Measurements from ENCODE around the gene DDX53. TPM values are rescaled to one million over a fixed set of nuclear protein-coding genes. Genes with fewer than 3 reads are reported as not detected.

Gene DDX53
- total RNA-seq, 1 experiment from 2014 or later = not detected

DNA sequence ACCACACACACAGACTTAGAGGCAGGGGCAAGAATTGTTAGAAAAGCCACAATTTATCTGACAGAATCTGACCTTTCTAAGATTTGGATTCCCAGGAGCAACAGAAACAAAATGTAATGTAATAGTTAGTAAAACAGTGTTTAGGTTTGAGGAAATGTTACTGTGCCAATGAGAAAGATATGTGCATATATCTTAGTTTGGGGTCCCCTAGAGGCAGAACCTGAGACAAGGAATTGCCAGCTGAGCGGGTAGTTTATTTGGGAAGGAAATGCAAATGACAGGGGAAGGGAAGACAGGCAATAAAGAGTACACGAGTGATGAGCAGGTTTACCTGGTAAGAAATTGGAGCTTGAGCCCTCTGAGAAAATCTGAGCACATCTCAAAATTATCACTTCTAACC is 31.3 kb upstream of the DDX53 start:
- H3K79me2 ChIP-seq (ENCODE audit: low read depth) = no peaks in the 10 kb centered on the region
- H3K4me1 ChIP-seq (replicated peaks; ENCODE audit: insufficient read depth) = no peaks in the 10 kb centered on the region
- H4K20me1 ChIP-seq (ENCODE audit: insufficient read depth) = no peaks in the 10 kb centered on the region
- no peaks in the 10 kb centered on the region for H3K9me2 ChIP-seq (ENCODE audit: insufficient read depth)
- intact Hi-C loops (cut with micrococcal nuclease; ENCODE audit: unreplicated experiment) = no loop called here
- no peaks in the 10 kb centered on the region for H3K27me3 ChIP-seq (ENCODE audit: insufficient read depth, low read depth)
- DNase-seq = no peak
- no peak overlapping the region for H2AFZ ChIP-seq
- CTCF ChIA-PET = no interaction called here
- no peaks in the 10 kb centered on the region for H3K9me3 ChIP-seq (ENCODE audit: insufficient read depth, low read depth)
- H3K4me3 ChIP-seq = no peak overlapping the region
- no peak overlapping the region for H3K4me2 ChIP-seq
- BruUV-seq (replicated peaks) = no TSS peak
- TF ChIP-seq, protein P1, sequence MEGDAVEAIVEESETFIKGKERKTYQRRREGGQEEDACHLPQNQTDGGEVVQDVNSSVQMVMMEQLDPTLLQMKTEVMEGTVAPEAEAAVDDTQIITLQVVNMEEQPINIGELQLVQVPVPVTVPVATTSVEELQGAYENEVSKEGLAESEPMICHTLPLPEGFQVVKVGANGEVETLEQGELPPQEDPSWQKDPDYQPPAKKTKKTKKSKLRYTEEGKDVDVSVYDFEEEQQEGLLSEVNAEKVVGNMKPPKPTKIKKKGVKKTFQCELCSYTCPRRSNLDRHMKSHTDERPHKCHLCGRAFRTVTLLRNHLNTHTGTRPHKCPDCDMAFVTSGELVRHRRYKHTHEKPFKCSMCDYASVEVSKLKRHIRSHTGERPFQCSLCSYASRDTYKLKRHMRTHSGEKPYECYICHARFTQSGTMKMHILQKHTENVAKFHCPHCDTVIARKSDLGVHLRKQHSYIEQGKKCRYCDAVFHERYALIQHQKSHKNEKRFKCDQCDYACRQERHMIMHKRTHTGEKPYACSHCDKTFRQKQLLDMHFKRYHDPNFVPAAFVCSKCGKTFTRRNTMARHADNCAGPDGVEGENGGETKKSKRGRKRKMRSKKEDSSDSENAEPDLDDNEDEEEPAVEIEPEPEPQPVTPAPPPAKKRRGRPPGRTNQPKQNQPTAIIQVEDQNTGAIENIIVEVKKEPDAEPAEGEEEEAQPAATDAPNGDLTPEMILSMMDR (conservative IDR thresholded peaks at IDR 0.05) = no peak
- TF ChIP-seq EZH2 (IDR thresholded peaks at IDR 0.05; ENCODE audit: low read depth) = no peak
- POLR2A ChIA-PET (ENCODE audit: unreplicated experiment) = no interaction called here
- no peak overlapping the region for H3K27ac ChIP-seq
- no peaks in the 10 kb centered on the region for H3F3A ChIP-seq (ENCODE audit: insufficient read depth, low read depth)
- no peaks in the 10 kb centered on the region for H3K36me3 ChIP-seq (ENCODE audit: low read depth)

DNA sequence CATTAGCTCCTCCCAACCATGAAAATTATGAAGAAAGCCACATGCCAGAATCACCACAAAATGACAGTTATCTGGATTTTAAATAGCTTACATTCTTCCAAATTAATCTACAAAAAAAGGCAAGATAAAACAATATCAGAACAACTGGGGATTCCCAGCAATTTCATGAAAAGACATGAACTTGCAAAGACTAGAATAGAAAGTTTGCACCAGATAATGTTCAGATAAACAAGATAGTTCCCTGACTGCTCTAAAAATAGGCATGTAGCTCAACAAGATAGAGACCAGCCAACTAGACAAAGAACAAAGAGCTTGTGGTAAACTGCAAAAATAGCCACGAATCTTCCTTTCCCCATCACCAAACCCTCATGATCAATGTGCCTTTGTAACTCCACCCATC is 30.3 kb upstream of the DDX53 start:
- Histone ChIP-seq H3K79me2 (ENCODE audit: low read depth) (no peaks in the 10 kb centered on the region), H4K20me1 (ENCODE audit: insufficient read depth) (no peaks in the 10 kb centered on the region), H3K4me3 (no peak overlapping the region), H3K36me3 (ENCODE audit: low read depth) (no peaks in the 10 kb centered on the region), H3K9me3 (ENCODE audit: insufficient read depth, low read depth) (no peaks in the 10 kb centered on the region), H3K27me3 (ENCODE audit: insufficient read depth, low read depth) (no peaks in the 10 kb centered on the region), H2AFZ (no peak overlapping the region), H3K27ac (no peak overlapping the region), H3F3A (ENCODE audit: insufficient read depth, low read depth) (no peaks in the 10 kb centered on the region), H3K4me2 (no peak overlapping the region), H3K4me1 (replicated peaks; ENCODE audit: insufficient read depth) (no peaks in the 10 kb centered on the region), H3K9me2 (ENCODE audit: insufficient read depth) (no peaks in the 10 kb centered on the region)
- ChIA-PET CTCF (no interaction called here), POLR2A (ENCODE audit: unreplicated experiment) (no interaction called here)
- BruUV-seq (replicated peaks) = no TSS peak
- intact Hi-C loops (cut with micrococcal nuclease; ENCODE audit: unreplicated experiment) = no loop called here
- no peak for DNase-seq
- TF ChIP-seq, protein P1 (conservative IDR thresholded peaks at IDR 0.05) = no peak
- TF ChIP-seq EZH2 (IDR thresholded peaks at IDR 0.05; ENCODE audit: low read depth) = no peak

DNA sequence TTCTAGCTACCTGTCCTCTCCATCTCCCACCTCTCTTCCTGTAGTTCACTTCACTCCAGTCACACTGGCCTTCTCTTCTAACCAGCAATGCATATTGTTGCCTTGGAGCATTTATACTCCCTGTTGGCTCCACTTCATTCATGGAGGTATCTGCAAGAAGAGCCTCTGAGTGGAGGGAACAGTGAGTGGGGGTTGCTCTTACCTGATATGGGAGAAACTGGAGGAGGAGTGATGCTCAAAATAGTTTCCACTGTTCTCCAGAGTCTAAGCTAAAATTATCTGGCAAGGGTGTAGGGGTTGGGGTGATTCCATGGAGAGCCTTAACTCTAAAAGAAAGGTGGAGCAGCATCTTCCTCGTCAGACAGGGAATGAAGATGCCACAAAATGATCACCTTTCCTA is 28.9 kb upstream of the DDX53 start:
- intact Hi-C loops (cut with micrococcal nuclease; ENCODE audit: unreplicated experiment) = no loop called here
- H3K4me1 ChIP-seq (replicated peaks; ENCODE audit: insufficient read depth) = no peaks in the 10 kb centered on the region
- no peak overlapping the region for H3K27ac ChIP-seq
- no peaks in the 10 kb centered on the region for H3K27me3 ChIP-seq (ENCODE audit: insufficient read depth, low read depth)
- ChIA-PET POLR2A (ENCODE audit: unreplicated experiment) (no interaction called here), CTCF (no interaction called here)
- no peaks in the 10 kb centered on the region for H3K79me2 ChIP-seq (ENCODE audit: low read depth)
- no TSS peak for BruUV-seq (replicated peaks)
- TF ChIP-seq, protein P1 (conservative IDR thresholded peaks at IDR 0.05) = no peak
- TF ChIP-seq EZH2 (IDR thresholded peaks at IDR 0.05; ENCODE audit: low read depth) = no peak
- no peak overlapping the region for H3K4me2 ChIP-seq
- no peak overlapping the region for H3K4me3 ChIP-seq
- no peaks in the 10 kb centered on the region for H3F3A ChIP-seq (ENCODE audit: insufficient read depth, low read depth)
- no peaks in the 10 kb centered on the region for H3K9me2 ChIP-seq (ENCODE audit: insufficient read depth)
- no peaks in the 10 kb centered on the region for H4K20me1 ChIP-seq (ENCODE audit: insufficient read depth)
- no peak overlapping the region for H2AFZ ChIP-seq
- H3K36me3 ChIP-seq (ENCODE audit: low read depth) = no peaks in the 10 kb centered on the region
- no peak for DNase-seq
- no peaks in the 10 kb centered on the region for H3K9me3 ChIP-seq (ENCODE audit: insufficient read depth, low read depth)
